ENCODE measurements around the gene PRMT2. TPM values are rescaled to one million over a fixed set of nuclear protein-coding genes. Genes with fewer than 3 reads are reported as not detected.
"Not testable (repeated sequence)": the region's sequence is repeated elsewhere in the genome, so short reads cannot be mapped to it uniquely, and the experiment has no call there.

PRMT2 gene
- total and polyA plus RNA-seq, 3 experiments from 2014 or later: 69.8 to 287 (median 71.6) TPM

DNA sequence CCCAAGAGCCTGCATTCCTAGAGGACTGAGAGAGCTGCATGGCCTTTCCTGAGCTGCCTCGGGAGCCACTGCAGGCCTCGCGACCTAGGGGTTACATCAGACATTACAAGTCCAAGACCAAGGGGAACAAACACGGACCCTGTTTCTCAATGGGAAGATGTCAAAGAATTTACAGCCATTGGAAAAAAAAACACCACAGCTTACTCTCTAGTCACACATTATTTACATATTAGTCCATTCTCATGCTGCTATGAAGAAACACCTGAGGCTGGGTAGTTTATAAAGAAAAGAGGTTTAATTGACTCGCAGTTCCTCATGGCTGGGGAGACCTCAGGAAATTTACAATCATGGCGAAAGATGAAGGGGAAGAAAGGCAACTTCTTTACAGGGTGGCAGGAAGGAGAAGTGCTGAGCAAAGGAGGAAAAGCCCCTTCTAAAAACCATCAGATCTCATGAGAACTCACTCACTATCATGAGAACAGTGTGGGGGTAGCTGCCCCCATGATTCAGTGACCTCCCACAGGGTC is 8.4 kb upstream of the PRMT2 start:
- Histone ChIP-seq H3K27ac (ENCODE audit: low read depth, low read length) (no peak overlapping the region), H3K4me1 (ENCODE audit: insufficient read depth, low read length) (peaks cover 64% of the 10 kb centered on the region)

GRCh38 chr21:46627726-46628125 is 7.7 kb upstream of the PRMT2 start:
- peaks cover 8% of the 10 kb centered on the region for H3K9me3 ChIP-seq (ENCODE audit: low read length)
- peaks cover 3 to 10% of the 10 kb centered on the region in 2 donors for H3K27me3 Mint-ChIP-seq
- DNase-seq: no peak
- H3K27ac ChIP-seq (ENCODE audit: low read depth, low read length): no peak overlapping the region
- CTCF ChIA-PET: no interaction called here
- POLR2A ChIA-PET: no interaction called here
- H3K27me3 ChIP-seq (ENCODE audit: insufficient read depth, low read length, poor library complexity, severe bottlenecking): no peaks in the 10 kb centered on the region
- H3K4me1 ChIP-seq (ENCODE audit: insufficient read depth, low read length): peaks cover 64% of the 10 kb centered on the region
- H3K36me3 Mint-ChIP-seq: peaks cover 0 to 17% (median 0%) of the 10 kb centered on the region in 3 donors
- H3K4me3 Mint-ChIP-seq: no peak overlapping the region
- peaks cover 3 to 13% (median 11%) of the 10 kb centered on the region in 5 donors for H3K9me3 Mint-ChIP-seq
- peaks cover 25 to 50% (median 47%) of the 10 kb centered on the region in 3 donors for H3K4me1 Mint-ChIP-seq
- no peaks in the 10 kb centered on the region for H3K36me3 ChIP-seq (ENCODE audit: insufficient read depth, low read length)
- no peak overlapping the region for H3K4me3 ChIP-seq (ENCODE audit: low read length)
- peak overlapping the region in 7 of 8 donors; percentile 3 to 58 (median 36) for H3K27ac Mint-ChIP-seq

More for the DNA sequence above, 8.4 kb upstream of the PRMT2 start:
- Histone ChIP-seq H3K27me3 (ENCODE audit: insufficient read depth, low read length, poor library complexity, severe bottlenecking) (no peaks in the 10 kb centered on the region), H3K36me3 (ENCODE audit: insufficient read depth, low read length) (no peaks in the 10 kb centered on the region), H3K4me3 (ENCODE audit: low read length) (no peak overlapping the region), H3K9me3 (ENCODE audit: low read length) (peaks cover 8% of the 10 kb centered on the region)
- Mint-ChIP-seq H3K4me1 (peaks cover 29 to 53% (median 47%) of the 10 kb centered on the region in 3 donors), H3K27me3 (peaks cover 3 to 10% of the 10 kb centered on the region in 2 donors), H3K36me3 (peaks cover 0 to 17% (median 0%) of the 10 kb centered on the region in 3 donors), H3K9me3 (peaks cover 3 to 13% (median 11%) of the 10 kb centered on the region in 5 donors), H3K27ac (peak overlapping the region in 7 of 8 donors; percentile 75 to 95 (median 90)), H3K4me3 (peak overlapping the region in 4 of 7 donors; percentile 10 to 58 (median 32))
- ChIA-PET CTCF (interaction anchor here (1.2 kb wide), 1 partner anchor 9 kb away, joined by 6 read pairs; the partner anchor contains the start of gene PRMT2), POLR2A (interaction anchor here (0.7 kb wide), 1 partner anchor 8 kb away, joined by 3 read pairs; the partner anchor contains the start of gene PRMT2)
- DNase-seq: no peak

- Mint-ChIP-seq H3K4me3 (no peak overlapping the region), H3K4me1 (peaks cover 28 to 52% (median 51%) of the 10 kb centered on the region in 3 donors), H3K36me3 (peaks cover 0 to 17% (median 0%) of the 10 kb centered on the region in 3 donors), H3K27me3 (peaks cover 5 to 10% of the 10 kb centered on the region in 2 donors), H3K27ac (peak overlapping the region in 2 of 8 donors; percentile 12 to 37), H3K9me3 (peaks cover 3 to 13% (median 11%) of the 10 kb centered on the region in 5 donors)
- H3K27ac ChIP-seq (ENCODE audit: low read depth, low read length): no peak overlapping the region
- ChIA-PET POLR2A (interaction anchor here (0.5 kb wide), 1 partner anchor 174 kb away, joined by 3 read pairs; no protein-coding TSS in a partner anchor), CTCF (interaction anchor here (0.8 kb wide), 1 partner anchor 77 kb away, joined by 3 read pairs; no protein-coding TSS in a partner anchor)
- H3K27me3 ChIP-seq (ENCODE audit: insufficient read depth, low read length, poor library complexity, severe bottlenecking): no peaks in the 10 kb centered on the region
- H3K9me3 ChIP-seq (ENCODE audit: low read length): peaks cover 8% of the 10 kb centered on the region
- no peaks in the 10 kb centered on the region for H3K36me3 ChIP-seq (ENCODE audit: insufficient read depth, low read length)
- H3K4me3 ChIP-seq (ENCODE audit: low read length): no peak overlapping the region
- DNase-seq: no peak
- H3K4me1 ChIP-seq (ENCODE audit: insufficient read depth, low read length): peaks cover 69% of the 10 kb centered on the region
Observed at GRCh38 chr21:46628868-46629267, 6.6 kb upstream of the PRMT2 start.

DNA sequence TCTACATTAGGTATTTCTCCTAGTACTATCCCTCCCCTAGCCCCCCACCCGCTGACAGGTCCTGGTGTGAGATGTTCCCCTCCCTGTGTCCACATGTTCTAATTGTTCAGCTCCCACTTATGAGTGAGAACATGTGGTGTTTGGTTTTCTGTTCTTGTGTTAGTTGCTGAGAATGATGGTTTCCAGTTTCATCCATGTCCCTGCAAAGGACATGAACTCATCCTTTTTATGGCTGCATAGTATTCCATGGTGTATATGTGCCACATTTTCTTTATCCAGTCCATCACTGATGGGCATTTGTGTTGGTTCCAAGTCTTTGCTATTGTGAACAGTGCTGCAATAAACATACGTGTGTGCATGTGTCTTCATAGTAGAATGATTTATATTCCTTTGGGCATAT is 4.6 kb upstream of the PRMT2 start:
- H3K9me3 Mint-ChIP-seq; H3K36me3 ChIP-seq (ENCODE audit: insufficient read depth, low read length); CTCF ChIA-PET; POLR2A ChIA-PET; H3K9me3 ChIP-seq (ENCODE audit: low read length); H3K27me3 Mint-ChIP-seq; H3K27me3 ChIP-seq (ENCODE audit: insufficient read depth, low read length, poor library complexity, severe bottlenecking); H3K27ac ChIP-seq (ENCODE audit: low read depth, low read length); H3K4me3 ChIP-seq (ENCODE audit: low read length); DNase-seq: not testable (repeated sequence)
- Mint-ChIP-seq H3K27ac (peak overlapping the region in 1 of 8 donors; percentile 36), H3K36me3 (peaks cover under 1 to 13% (median 2%) of the 10 kb centered on the region in 3 donors), H3K4me1 (peaks cover 34 to 55% (median 52%) of the 10 kb centered on the region in 3 donors), H3K4me3 (peak overlapping the region in 1 of 7 donors; percentile 25)
- peaks cover 63% of the 10 kb centered on the region for H3K4me1 ChIP-seq (ENCODE audit: insufficient read depth, low read length)

- Histone ChIP-seq H3K27ac (ENCODE audit: low read depth, low read length) (no peak overlapping the region), H3K36me3 (ENCODE audit: insufficient read depth, low read length) (no peaks in the 10 kb centered on the region), H3K9me3 (ENCODE audit: low read length) (no peaks in the 10 kb centered on the region), H3K4me1 (ENCODE audit: insufficient read depth, low read length) (peaks cover 64% of the 10 kb centered on the region), H3K4me3 (ENCODE audit: low read length) (peak overlapping the region; percentile 17), H3K27me3 (ENCODE audit: insufficient read depth, low read length, poor library complexity, severe bottlenecking) (no peaks in the 10 kb centered on the region)
- Mint-ChIP-seq H3K4me3 (peak overlapping the region; percentile 48 to 98 (median 95)), H3K36me3 (peaks cover 0 to 20% (median 9%) of the 10 kb centered on the region in 3 donors), H3K27me3 (peaks cover 1 to 10% of the 10 kb centered on the region in 2 donors), H3K4me1 (peaks cover 43 to 60% (median 54%) of the 10 kb centered on the region in 3 donors), H3K9me3 (no peaks in the 10 kb centered on the region), H3K27ac (peak overlapping the region; percentile 87 to 98 (median 96))
- POLR2A ChIA-PET: interaction anchor here (0.6 to 4.2 kb wide), 3 partner anchors 12 to 155 kb away, joined by 3 to 19 read pairs (median 3); no protein-coding TSS in a partner anchor
- CTCF ChIA-PET: interaction anchor here (1.4 kb wide), 1 partner anchor 29 kb away, joined by 4 read pairs; the partner anchor contains the start of gene S100B
- peak in 2 of 5 donors; percentile 38 to 86 for DNase-seq
Observed at GRCh38 chr21:46633566-46633965, 1.9 kb upstream of the PRMT2 start.

DNA sequence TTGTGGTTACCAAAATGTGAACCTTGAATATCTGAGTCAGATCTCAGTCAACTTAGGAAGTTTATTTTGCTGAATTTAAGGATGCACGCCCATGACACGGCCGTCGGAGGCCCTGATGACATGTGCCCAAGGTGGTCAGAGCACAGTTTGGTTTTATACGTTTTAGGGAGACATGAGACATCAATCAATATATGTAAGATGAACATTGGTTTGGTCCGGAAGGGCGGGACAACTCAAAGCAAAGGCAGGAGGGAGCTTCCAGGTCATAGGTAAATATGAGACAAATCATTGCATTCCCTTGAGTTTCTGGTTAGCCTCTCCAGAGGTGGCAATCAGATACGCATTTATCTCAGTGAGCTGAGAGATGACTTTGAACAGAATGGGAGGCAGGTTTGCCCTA is 1.0 kb upstream of the PRMT2 start:
- H3K36me3 Mint-ChIP-seq: peaks cover 0 to 25% (median 9%) of the 10 kb centered on the region in 3 donors
- no peaks in the 10 kb centered on the region for H3K27me3 ChIP-seq (ENCODE audit: insufficient read depth, low read length, poor library complexity, severe bottlenecking)
- DNase-seq: peak in 1 of 5 donors; percentile 17
- CTCF ChIA-PET: interaction anchor here (0.8 to 4.1 kb wide), 3 partner anchors 29 to 175 kb away, joined by 4 to 17 read pairs (median 4); partner anchors contain the start of gene S100B
- H3K27ac ChIP-seq (ENCODE audit: low read depth, low read length): peak overlapping the region; percentile 95
- no peaks in the 10 kb centered on the region for H3K36me3 ChIP-seq (ENCODE audit: insufficient read depth, low read length)
- H3K27me3 Mint-ChIP-seq: peaks cover 1 to 10% of the 10 kb centered on the region in 2 donors
- H3K4me3 ChIP-seq (ENCODE audit: low read length): peak overlapping the region; percentile 54
- H3K4me1 Mint-ChIP-seq: peaks cover 50 to 69% (median 62%) of the 10 kb centered on the region in 3 donors
- H3K4me3 Mint-ChIP-seq: peak overlapping the region; percentile 93 to 98 (median 95)
- no peaks in the 10 kb centered on the region for H3K9me3 ChIP-seq (ENCODE audit: low read length)
- H3K27ac Mint-ChIP-seq: peak overlapping the region; percentile 86 to 100 (median 98)
- no peaks in the 10 kb centered on the region for H3K9me3 Mint-ChIP-seq
- POLR2A ChIA-PET: interaction anchor here (2.5 to 4.2 kb wide), 3 partner anchors 13 to 83 kb away, joined by 19 to 24 read pairs (median 21); no protein-coding TSS in a partner anchor
- peaks cover 66% of the 10 kb centered on the region for H3K4me1 ChIP-seq (ENCODE audit: insufficient read depth, low read length)

DNA sequence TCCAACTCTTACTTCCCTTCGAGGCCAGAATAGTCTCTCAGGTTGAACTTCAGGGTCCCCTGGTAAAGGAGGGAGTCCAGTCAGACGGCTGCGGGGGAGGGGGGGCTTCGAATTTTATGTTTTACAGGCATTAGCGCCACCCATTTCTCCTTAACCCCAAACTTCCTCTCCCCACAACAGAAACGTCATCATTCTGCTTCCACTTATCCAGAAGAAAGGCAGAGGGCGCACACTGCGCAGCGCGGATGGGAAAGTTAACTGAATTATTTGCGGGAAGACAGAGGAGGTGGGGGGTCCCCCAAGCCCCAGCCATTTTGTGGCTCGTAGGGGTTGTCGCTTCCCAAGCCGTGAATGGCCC is 529 bp upstream of the PRMT2 start:
- no peaks in the 10 kb centered on the region for H3K36me3 ChIP-seq (ENCODE audit: insufficient read depth, low read length)
- ChIA-PET CTCF (interaction anchor here (1.0 to 4.1 kb wide), 6 partner anchors 8 to 177 kb away, joined by 4 to 17 read pairs (median 6); partner anchors contain the start of gene S100B), POLR2A (interaction anchor here (0.8 to 4.2 kb wide), 5 partner anchors 8 to 176 kb away, joined by 3 to 24 read pairs (median 19); partner anchors contain the start of gene DIP2A)
- H3K27me3 ChIP-seq (ENCODE audit: insufficient read depth, low read length, poor library complexity, severe bottlenecking): no peaks in the 10 kb centered on the region
- Mint-ChIP-seq H3K36me3 (peaks cover 4 to 30% (median 13%) of the 10 kb centered on the region in 3 donors), H3K4me1 (peaks cover 55 to 74% (median 68%) of the 10 kb centered on the region in 3 donors), H3K27ac (peak overlapping the region; percentile 86 to 100 (median 98)), H3K9me3 (no peaks in the 10 kb centered on the region), H3K27me3 (peaks cover 1 to 10% of the 10 kb centered on the region in 2 donors), H3K4me3 (peak overlapping the region; percentile 93 to 98 (median 95))
- peak in 1 of 5 donors; percentile 22 for DNase-seq
- peaks cover 72% of the 10 kb centered on the region for H3K4me1 ChIP-seq (ENCODE audit: insufficient read depth, low read length)
- no peaks in the 10 kb centered on the region for H3K9me3 ChIP-seq (ENCODE audit: low read length)
- H3K27ac ChIP-seq (ENCODE audit: low read depth, low read length): peak overlapping the region; percentile 95
- peak overlapping the region; percentile 54 for H3K4me3 ChIP-seq (ENCODE audit: low read length)
